HepG2 (cell line): ENCODE results near the gene ZNF584. TPM values are rescaled to one million over a fixed set of nuclear protein-coding genes. Genes with fewer than 3 reads are reported as not detected.

Experiments used
- EHMT2 ChIP-seq: fragments of 200-600 bp; sonication (generic); IDR thresholded peaks from 2 replicates; pipeline ENCODE4 v1.7.0; 2017; ENCODE audit warnings: antibody characterized with exemption, low read depth, low read length, borderline replicate concordance
- FIP1L1 ChIP-seq: fragments of 200-400 bp; formaldehyde crosslinking; IDR thresholded peaks from 2 replicates; pipeline ENCODE4 v1.6.1; 2018; ENCODE audit warnings: low read depth, mild to moderate bottlenecking, low read length, moderate library complexity, borderline replicate concordance; ENCODE audit not compliant: insufficient read depth
- FOXP1 ChIP-seq, 2 experiments: fragments of 450-650 bp in 1 of 2; IDR thresholded peaks; 2 replicates each; pipeline ENCODE4 v1.6.1; 2017 to 2018; ENCODE audit warnings: antibody characterized with exemption in 1 of 2
- JARID2 ChIP-seq: sonication (generic); formaldehyde crosslinking; IDR thresholded peaks from 2 replicates; pipeline ENCODE4 v1.8.1; 2023; ENCODE audit warnings: missing genetic modification reagents, inconsistent platforms; ENCODE audit not compliant: insufficient replicate concordance
- MAFG ChIP-seq: sonication (generic); formaldehyde crosslinking; IDR thresholded peaks from 2 replicates; pipeline ENCODE4 v1.5.1; 2020; ENCODE audit warnings: mild to moderate bottlenecking, missing genetic modification reagents
- MEF2D ChIP-seq: sonication (generic); formaldehyde crosslinking; IDR thresholded peaks from 2 replicates; pipeline ENCODE4 v1.5.1; 2020; ENCODE audit warnings: mild to moderate bottlenecking, missing genetic modification reagents
- MEIS1 ChIP-seq: sonication (generic); formaldehyde crosslinking; IDR thresholded peaks from 2 replicates; pipeline ENCODE4 v1.9.0; 2021; ENCODE audit warnings: mild to moderate bottlenecking, missing genetic modification reagents, moderate library complexity, borderline replicate concordance
- NFE2L2 ChIP-seq: fragments of 150-350 bp; IDR thresholded peaks from 2 replicates; pipeline ENCODE4 v1.6.1; 2014; ENCODE audit warnings: low read length
- POLR2AphosphoS2 ChIP-seq: IDR thresholded peaks from 2 replicates; pipeline ENCODE4 v1.6.1; 2011; ENCODE audit warnings: low read depth, low read length, improper control_type of control experiment
- PRMT3 ChIP-seq: sonication (generic); formaldehyde crosslinking; IDR thresholded peaks from 2 replicates; pipeline ENCODE4 v1.8.1; 2022; ENCODE audit warnings: low read depth, mild to moderate bottlenecking, moderate library complexity, missing genetic modification reagents, borderline replicate concordance
- SOX5 ChIP-seq: IDR thresholded peaks from 2 replicates; pipeline ENCODE4 v1.6.1; 2016; ENCODE audit warnings: borderline replicate concordance
- TAF1 ChIP-seq: sonication (generic); formaldehyde crosslinking; IDR thresholded peaks from 2 replicates; pipeline ENCODE4 v1.4.0; 2020; ENCODE audit warnings: missing genetic modification reagents
- ZBTB1 ChIP-seq: sonication (generic); formaldehyde crosslinking; IDR thresholded peaks from 2 replicates; pipeline ENCODE4 v1.4.0; 2020; ENCODE audit warnings: missing genetic modification reagents, borderline replicate concordance
- ZFP41 ChIP-seq: sonication (generic); formaldehyde crosslinking; IDR thresholded peaks from 2 replicates; pipeline ENCODE4 v1.4.0; 2020; ENCODE audit warnings: mild to moderate bottlenecking, missing genetic modification reagents, borderline replicate concordance
- ZNF251 ChIP-seq: sonication (generic); formaldehyde crosslinking; IDR thresholded peaks from 2 replicates; pipeline ENCODE4 v1.9.0; 2021; ENCODE audit warnings: mild to moderate bottlenecking, missing genetic modification reagents
- ZNF441 ChIP-seq: sonication (generic); formaldehyde crosslinking; IDR thresholded peaks from 2 replicates; pipeline ENCODE4 v1.7.0; 2021; ENCODE audit warnings: missing genetic modification reagents, borderline replicate concordance
- ZNF543 ChIP-seq: sonication (generic); formaldehyde crosslinking; IDR thresholded peaks from 2 replicates; pipeline ENCODE4 v1.4.0; 2020; ENCODE audit warnings: mild to moderate bottlenecking, missing genetic modification reagents
- ZNF639 ChIP-seq: conservative IDR thresholded peaks from 2 replicates; pipeline ENCODE4 v1.6.1; 2018; ENCODE audit warnings: missing genetic modification reagents
- polyA plus RNA-seq, 8 experiments: library from polyadenylated mRNA; depleted of rRNA in 3 of 8; stranded (reverse) in 7 of 8; unstranded in 1 of 8; fragments of >200 nt; fragmentation: Illumina TruSeq in 4 of 8; extraction: Trizol in 4 of 8; gene quantifications; 2 replicates each; pipeline versions ENCODE4 v1.2.1 to v1.2.3, GENCODE V29; 2011 to 2016; ENCODE audit warnings: low read depth in 4 of 8, missing spikeins in 1 of 8, mixed read lengths in 1 of 8; ENCODE audit not compliant: insufficient read depth in 1 of 8
- total RNA-seq, 5 experiments: library from RNA; depleted of rRNA; stranded (reverse); fragments of >200 nt; fragmentation: Illumina TruSeq; extraction: Trizol; gene quantifications; 2 replicates each; pipeline ENCODE4 v1.2.3, GENCODE V29; 2016; ENCODE audit warnings: low read depth in 1 of 5
- TF ChIP-seq, protein P1 (sequence below): sonication (generic); formaldehyde crosslinking; conservative IDR thresholded peaks from 2 replicates; pipeline ENCODE4 v1.8.1; 2023; ENCODE audit warnings: missing genetic modification reagents
- TF ChIP-seq, protein P2 (sequence below): sonication (generic); formaldehyde crosslinking; IDR thresholded peaks from 2 replicates; pipeline ENCODE4 v1.9.0; 2021; ENCODE audit warnings: missing genetic modification reagents, borderline replicate concordance
- TF ChIP-seq, protein P3 (sequence below): sonication (generic); formaldehyde crosslinking; IDR thresholded peaks from 2 replicates; pipeline ENCODE4 v1.8.1; 2023; ENCODE audit warnings: missing genetic modification reagents, inconsistent platforms, borderline replicate concordance
- TF ChIP-seq, protein P4 (sequence below): IDR thresholded peaks from 2 replicates; pipeline ENCODE4 v1.6.1; 2016; ENCODE audit warnings: missing compliant biosample characterization, missing genetic modification reagents, borderline replicate concordance

ZNF584 gene
- total and polyA plus RNA-seq, 2 of the 13 experiments (the other 11 are each of a cell fraction or from before 2014, with no cell fraction given), result 2.4 to 7.0 TPM

DNA sequence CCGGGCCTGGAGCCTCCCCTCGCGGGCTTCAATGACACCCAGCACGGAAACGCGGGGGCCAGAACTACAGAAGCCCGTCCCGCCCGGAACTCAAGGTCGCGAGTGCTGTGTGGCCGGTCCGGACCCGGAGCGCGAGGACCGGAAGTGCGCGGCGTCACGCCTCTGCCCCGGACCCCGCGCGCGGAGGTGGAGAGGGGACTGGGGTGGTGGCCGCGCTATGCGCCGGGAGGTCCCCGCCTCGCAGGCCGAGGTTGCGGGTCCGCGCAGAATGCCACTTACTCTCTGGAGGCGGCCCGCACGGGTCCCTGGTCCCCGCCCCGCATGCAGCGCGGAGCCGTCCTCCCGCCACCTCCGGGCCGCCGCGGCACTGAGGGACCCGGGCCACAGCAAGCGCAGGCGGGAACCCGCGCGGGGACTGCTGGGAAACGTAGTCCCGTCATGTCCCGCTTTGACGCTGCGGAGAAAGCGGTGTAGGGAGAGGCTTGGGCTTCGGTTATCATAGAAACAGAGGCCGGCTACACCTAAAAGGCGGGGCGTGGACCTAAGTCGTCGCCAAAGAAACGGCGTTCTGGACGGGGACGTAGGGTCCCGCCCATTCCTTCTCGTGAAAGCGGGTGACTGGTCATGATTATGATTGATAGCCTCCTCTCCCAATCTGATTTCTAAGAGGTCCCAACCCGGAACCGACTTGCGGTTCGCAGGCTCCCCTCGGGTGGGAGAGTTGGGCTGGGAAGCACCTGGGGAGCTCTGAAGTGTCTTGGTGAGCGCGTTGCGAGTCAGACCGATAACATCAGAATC lies 27.6 kb upstream of the ZNF584 start, which contains the start of gene ZNF837 (continued):
- TF ChIP-seq, protein P1, sequence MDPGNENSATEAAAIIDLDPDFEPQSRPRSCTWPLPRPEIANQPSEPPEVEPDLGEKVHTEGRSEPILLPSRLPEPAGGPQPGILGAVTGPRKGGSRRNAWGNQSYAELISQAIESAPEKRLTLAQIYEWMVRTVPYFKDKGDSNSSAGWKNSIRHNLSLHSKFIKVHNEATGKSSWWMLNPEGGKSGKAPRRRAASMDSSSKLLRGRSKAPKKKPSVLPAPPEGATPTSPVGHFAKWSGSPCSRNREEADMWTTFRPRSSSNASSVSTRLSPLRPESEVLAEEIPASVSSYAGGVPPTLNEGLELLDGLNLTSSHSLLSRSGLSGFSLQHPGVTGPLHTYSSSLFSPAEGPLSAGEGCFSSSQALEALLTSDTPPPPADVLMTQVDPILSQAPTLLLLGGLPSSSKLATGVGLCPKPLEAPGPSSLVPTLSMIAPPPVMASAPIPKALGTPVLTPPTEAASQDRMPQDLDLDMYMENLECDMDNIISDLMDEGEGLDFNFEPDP (CRISPR knock-in tag), result 0 out of 2 replicates have a peak, but pooled peaks have one; percentile 82
- peak; percentile 89; the same call in 1 of the 2 replicates for TF ChIP-seq ZNF543
- TF ChIP-seq, protein P2, sequence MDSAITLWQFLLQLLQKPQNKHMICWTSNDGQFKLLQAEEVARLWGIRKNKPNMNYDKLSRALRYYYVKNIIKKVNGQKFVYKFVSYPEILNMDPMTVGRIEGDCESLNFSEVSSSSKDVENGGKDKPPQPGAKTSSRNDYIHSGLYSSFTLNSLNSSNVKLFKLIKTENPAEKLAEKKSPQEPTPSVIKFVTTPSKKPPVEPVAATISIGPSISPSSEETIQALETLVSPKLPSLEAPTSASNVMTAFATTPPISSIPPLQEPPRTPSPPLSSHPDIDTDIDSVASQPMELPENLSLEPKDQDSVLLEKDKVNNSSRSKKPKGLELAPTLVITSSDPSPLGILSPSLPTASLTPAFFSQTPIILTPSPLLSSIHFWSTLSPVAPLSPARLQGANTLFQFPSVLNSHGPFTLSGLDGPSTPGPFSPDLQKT (CRISPR knock-in tag), result 0 out of 2 replicates have a peak, but pooled peaks have one; percentile 73
- no peak for TF ChIP-seq PRMT3
- TF ChIP-seq ZNF441 (CRISPR knock-in tag), result 0 out of 2 replicates have a peak, but pooled peaks have one; percentile 33
- TF ChIP-seq EHMT2, result no peak
- peak; percentile 32; the same call in 1 of the 2 replicates for TF ChIP-seq MEF2D (CRISPR knock-in tag)
- peak; percentile 94 for TF ChIP-seq TAF1 (CRISPR knock-in tag)
- no peak for TF ChIP-seq ZNF251 (CRISPR knock-in tag)
- peak; percentile 92 for TF ChIP-seq ZNF639 (CRISPR knock-in tag)
- TF ChIP-seq, protein P3, sequence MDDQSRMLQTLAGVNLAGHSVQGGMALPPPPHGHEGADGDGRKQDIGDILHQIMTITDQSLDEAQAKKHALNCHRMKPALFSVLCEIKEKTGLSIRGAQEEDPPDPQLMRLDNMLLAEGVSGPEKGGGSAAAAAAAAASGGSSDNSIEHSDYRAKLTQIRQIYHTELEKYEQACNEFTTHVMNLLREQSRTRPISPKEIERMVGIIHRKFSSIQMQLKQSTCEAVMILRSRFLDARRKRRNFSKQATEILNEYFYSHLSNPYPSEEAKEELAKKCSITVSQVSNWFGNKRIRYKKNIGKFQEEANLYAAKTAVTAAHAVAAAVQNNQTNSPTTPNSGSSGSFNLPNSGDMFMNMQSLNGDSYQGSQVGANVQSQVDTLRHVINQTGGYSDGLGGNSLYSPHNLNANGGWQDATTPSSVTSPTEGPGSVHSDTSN, result peak; percentile 50; the same call in 1 of the 2 replicates
- no peak for TF ChIP-seq ZBTB1 (CRISPR knock-in tag)
- TF ChIP-seq FIP1L1, result no peak
- no peak for TF ChIP-seq MAFG (CRISPR knock-in tag)
- TF ChIP-seq, protein P4, sequence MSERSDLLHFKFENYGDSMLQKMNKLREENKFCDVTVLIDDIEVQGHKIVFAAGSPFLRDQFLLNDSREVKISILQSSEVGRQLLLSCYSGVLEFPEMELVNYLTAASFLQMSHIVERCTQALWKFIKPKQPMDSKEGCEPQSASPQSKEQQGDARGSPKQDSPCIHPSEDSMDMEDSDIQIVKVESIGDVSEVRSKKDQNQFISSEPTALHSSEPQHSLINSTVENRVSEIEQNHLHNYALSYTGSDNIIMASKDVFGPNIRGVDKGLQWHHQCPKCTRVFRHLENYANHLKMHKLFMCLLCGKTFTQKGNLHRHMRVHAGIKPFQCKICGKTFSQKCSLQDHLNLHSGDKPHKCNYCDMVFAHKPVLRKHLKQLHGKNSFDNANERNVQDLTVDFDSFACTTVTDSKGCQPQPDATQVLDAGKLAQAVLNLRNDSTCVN (CRISPR knock-in tag), result no peak; the same call in 1 of the 2 replicates
- peak; percentile 34 for TF ChIP-seq SOX5 (CRISPR knock-in tag)
- no peak for TF ChIP-seq NFE2L2
- TF ChIP-seq POLR2AphosphoS2, result no peak
- TF ChIP-seq JARID2 (CRISPR knock-in tag), result no peak
- no peak for TF ChIP-seq FOXP1 (IDR thresholded peaks at IDR 0.05)
- TF ChIP-seq FOXP1 (CRISPR knock-in tag; IDR thresholded peaks at IDR 0.05), result 0 out of 2 replicates have a peak, but pooled peaks have one; percentile 3
- no peak for TF ChIP-seq ZFP41
- TF ChIP-seq MEIS1 (CRISPR knock-in tag), result peak; percentile 93
